ENCODE results near the gene SEMA4D. TPM values are rescaled to one million over a fixed set of nuclear protein-coding genes. Genes with fewer than 3 reads are reported as not detected.

SEMA4D gene
- total RNA-seq, 4 donors from 2014 or later = 23.6 to 77.0 (median 41.3) TPM

DNA sequence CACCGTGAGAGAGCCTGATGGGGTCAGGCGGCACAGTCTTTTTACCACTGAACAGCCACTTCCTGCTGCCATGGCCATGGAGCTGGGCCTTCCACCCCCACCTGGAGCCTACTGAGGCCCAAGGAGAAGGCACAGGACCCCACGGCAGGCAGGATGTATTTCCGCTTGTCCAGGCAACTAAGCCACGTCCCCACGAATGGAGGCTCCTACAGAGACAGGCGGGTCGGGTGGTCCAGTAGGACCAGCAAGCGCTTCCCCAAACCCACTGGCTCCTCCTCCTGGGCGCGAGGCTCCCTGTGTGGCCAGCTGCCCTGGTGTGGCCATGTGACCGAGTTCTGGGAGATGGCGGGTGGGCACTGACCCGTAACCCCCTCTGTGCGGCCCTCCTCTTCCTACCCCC, 113.1 kb downstream of the SEMA4D start:
- Histone ChIP-seq H3K4me1 (peaks cover 20 to 26% of the 10 kb centered on the region in 2 donors), H3K4me3 (no peak overlapping the region), H3K27me3 (no peaks in the 10 kb centered on the region), H3K36me3 (peaks cover 0 to 12% of the 10 kb centered on the region in 2 donors), H3K9me3 (no peaks in the 10 kb centered on the region), H3K27ac (no peak overlapping the region)
- DNase-seq (no peak), ATAC-seq (no peak)
- TF ChIP-seq, protein P1, sequence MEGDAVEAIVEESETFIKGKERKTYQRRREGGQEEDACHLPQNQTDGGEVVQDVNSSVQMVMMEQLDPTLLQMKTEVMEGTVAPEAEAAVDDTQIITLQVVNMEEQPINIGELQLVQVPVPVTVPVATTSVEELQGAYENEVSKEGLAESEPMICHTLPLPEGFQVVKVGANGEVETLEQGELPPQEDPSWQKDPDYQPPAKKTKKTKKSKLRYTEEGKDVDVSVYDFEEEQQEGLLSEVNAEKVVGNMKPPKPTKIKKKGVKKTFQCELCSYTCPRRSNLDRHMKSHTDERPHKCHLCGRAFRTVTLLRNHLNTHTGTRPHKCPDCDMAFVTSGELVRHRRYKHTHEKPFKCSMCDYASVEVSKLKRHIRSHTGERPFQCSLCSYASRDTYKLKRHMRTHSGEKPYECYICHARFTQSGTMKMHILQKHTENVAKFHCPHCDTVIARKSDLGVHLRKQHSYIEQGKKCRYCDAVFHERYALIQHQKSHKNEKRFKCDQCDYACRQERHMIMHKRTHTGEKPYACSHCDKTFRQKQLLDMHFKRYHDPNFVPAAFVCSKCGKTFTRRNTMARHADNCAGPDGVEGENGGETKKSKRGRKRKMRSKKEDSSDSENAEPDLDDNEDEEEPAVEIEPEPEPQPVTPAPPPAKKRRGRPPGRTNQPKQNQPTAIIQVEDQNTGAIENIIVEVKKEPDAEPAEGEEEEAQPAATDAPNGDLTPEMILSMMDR (IDR thresholded peaks at IDR 0.05 in 4 of 5, conservative IDR thresholded peaks at IDR 0.05 in 1 of 5) = no peak
- TF ChIP-seq POLR2A (IDR thresholded peaks at IDR 0.05) = no peak
- intact Hi-C loops (cut with DNase I; ENCODE audit: low total_unique reads) (loop anchor here (5.0 to 10.0 kb wide), 4 partner anchors 113 to 1810 kb away; partner anchors contain the start of gene SEMA4D), in situ Hi-C loops (cut with MboI; ENCODE audit: low sequenced_read_pairs in 4 of 4) (no loop called here)

DNA sequence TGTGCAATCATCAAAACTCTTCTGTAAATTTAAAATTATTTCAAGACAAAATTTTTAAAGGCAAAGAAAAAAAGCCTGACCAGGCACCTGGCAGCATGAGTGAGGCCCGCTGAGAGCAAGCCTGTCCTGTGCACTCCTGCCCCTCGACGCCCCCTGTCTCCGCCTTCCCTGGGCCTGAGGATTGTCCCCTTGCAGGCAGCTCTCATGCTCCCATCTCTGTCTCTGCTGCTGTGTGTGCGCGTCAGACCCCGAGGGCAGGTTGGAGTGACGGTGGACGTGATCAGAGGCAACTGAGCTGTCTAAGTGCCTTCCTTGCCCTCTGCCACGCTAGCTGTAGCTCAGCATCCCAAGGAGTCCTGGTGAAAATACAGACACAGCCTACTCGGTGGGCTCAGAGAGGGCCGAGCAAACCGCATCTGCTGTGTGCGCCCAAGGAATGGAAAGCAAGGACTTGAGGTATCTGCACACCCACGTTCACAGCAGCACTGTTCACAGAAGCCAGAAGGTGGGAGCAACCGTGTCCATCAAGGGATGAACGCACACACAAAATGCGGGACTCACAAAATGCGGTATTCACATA, 114.1 kb downstream of the SEMA4D start:
- Histone ChIP-seq H3K27ac (no peak overlapping the region), H3K4me1 (peaks cover 20 to 26% of the 10 kb centered on the region in 2 donors), H3K4me3 (no peak overlapping the region), H3K27me3 (no peaks in the 10 kb centered on the region), H3K9me3 (no peaks in the 10 kb centered on the region), H3K36me3 (peaks cover 0 to 17% of the 10 kb centered on the region in 2 donors)
- DNase-seq = no peak
- in situ Hi-C loops (cut with MboI; ENCODE audit: low sequenced_read_pairs in 4 of 4) = no loop called here
- TF ChIP-seq, protein P1 (IDR thresholded peaks at IDR 0.05 in 4 of 5, conservative IDR thresholded peaks at IDR 0.05 in 1 of 5) = no peak
- TF ChIP-seq POLR2A (IDR thresholded peaks at IDR 0.05) = no peak
- intact Hi-C loops (cut with DNase I; ENCODE audit: low total_unique reads) = loop anchor here (10.0 kb wide), 1 partner anchor 1811 kb away; no protein-coding TSS in a partner anchor
- ATAC-seq = no peak

DNA sequence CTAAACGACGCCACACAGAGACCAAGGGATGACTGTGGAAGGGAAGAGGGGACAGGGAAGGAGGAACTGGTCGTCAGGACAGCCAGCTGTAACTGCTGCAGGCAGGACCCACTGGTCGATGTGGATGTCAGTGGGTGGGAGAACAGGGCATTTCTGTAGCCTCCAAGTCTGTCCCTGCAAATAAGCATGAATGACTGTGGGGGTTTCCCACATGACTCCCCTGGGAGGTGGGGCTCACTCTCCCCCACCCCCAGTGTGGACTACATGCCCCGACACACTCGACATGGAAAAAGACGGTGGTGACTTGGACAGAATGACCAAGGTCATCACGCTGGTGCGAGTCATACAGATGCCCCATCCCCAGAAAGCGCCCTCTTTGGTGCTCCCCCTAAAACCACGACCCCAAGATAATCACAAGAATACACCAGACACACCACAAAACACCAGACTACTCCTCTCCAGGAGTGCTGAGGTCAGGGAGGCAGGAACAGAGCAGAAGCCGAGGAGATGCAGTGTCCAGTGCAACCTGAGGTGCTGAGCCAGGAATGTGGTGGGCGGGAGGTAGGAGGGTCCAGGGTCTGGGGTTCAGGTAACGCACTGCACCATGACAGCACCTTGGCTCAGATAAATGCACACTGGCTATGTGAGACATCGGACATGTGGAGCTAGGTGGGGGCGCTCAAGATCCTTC, 114.7 kb downstream of the SEMA4D start:
- no peak overlapping the region for H3K4me3 ChIP-seq
- no peak for DNase-seq
- in situ Hi-C loops (cut with MboI; ENCODE audit: low sequenced_read_pairs in 4 of 4) (no loop called here), intact Hi-C loops (cut with DNase I; ENCODE audit: low total_unique reads) (loop anchor here (10.0 kb wide), 1 partner anchor 1812 kb away; no protein-coding TSS in a partner anchor)
- H3K9me3 ChIP-seq = no peaks in the 10 kb centered on the region
- H3K27me3 ChIP-seq = no peaks in the 10 kb centered on the region
- peaks cover 20% of the 10 kb centered on the region in 2 donors for H3K4me1 ChIP-seq
- TF ChIP-seq, protein P1 (IDR thresholded peaks at IDR 0.05 in 4 of 5, conservative IDR thresholded peaks at IDR 0.05 in 1 of 5) = no peak
- TF ChIP-seq POLR2A (IDR thresholded peaks at IDR 0.05) = no peak
- H3K36me3 ChIP-seq = peaks cover 0 to 23% of the 10 kb centered on the region in 2 donors
- no peak for ATAC-seq
- peak overlapping the region in 1 of 4 donors; percentile 34 for H3K27ac ChIP-seq

DNA sequence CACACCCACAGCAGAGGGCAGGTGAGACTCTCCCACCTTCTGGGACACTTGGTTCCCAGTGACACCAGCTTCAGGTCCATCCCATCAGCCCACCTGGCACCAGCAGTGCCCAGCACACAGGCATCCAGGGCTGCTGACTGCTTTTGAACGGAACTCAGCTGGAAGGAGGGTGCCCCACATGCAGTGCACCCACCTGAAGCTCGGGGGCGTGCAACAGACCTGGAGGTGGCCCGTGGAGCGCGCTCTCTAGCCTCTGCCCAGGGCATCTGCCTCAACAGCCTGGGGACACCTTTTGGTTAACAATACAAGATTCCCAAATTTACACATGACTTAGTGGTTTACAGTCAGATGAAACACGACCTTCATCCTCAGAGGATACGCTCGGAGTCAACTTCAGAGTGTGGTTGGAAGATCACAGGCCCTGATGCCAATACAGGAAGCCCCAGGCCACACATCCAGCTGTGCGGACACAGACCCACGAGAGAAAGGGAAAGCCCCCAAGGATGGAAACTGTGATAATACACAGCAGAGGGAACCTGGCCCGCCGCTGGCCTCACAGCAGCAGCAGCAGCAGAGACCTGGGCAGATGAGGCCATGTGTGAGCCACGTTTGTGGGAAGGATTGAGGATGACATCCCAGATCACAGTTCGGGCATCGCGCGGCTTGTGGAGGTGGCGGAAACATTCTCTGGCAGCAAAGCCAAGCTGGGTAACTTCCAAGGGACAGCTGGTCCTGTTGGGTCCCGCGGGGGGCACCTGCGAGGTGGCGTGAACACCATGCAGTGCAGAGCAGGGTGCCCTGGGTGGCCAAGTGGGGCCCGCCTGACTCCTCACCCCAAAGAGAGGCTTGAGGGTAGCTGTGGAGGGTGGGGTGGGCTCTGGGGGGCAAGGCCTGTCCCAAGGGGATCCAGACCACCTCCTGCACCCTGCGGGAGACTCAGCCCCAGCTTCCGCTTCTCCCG, 115.6 kb downstream of the SEMA4D start:
- intact Hi-C loops (cut with DNase I; ENCODE audit: low total_unique reads) (loop anchor here (10.0 kb wide), 1 partner anchor 1812 kb away; no protein-coding TSS in a partner anchor), in situ Hi-C loops (cut with MboI; ENCODE audit: low sequenced_read_pairs in 4 of 4) (no loop called here)
- TF ChIP-seq, protein P1 (IDR thresholded peaks at IDR 0.05 in 4 of 5, conservative IDR thresholded peaks at IDR 0.05 in 1 of 5) = no peak
- no peak for TF ChIP-seq POLR2A (IDR thresholded peaks at IDR 0.05)
- Histone ChIP-seq H3K27ac (peak overlapping the region in 1 of 4 donors; percentile 34), H3K4me1 (peaks cover 12% of the 10 kb centered on the region in 2 donors), H3K36me3 (peaks cover 0 to 32% of the 10 kb centered on the region in 2 donors), H3K27me3 (no peaks in the 10 kb centered on the region), H3K4me3 (no peak overlapping the region), H3K9me3 (no peaks in the 10 kb centered on the region)
- no peak for DNase-seq
- no peak for ATAC-seq

Measured in gastrocnemius medialis (tissue), 4 donors.